Measurements from ENCODE around the gene POMT2.
"Not testable (repeated sequence)": the region's sequence is repeated elsewhere in the genome, so short reads cannot be mapped to it uniquely, and the experiment has no call there.

Gene POMT2

DNA sequence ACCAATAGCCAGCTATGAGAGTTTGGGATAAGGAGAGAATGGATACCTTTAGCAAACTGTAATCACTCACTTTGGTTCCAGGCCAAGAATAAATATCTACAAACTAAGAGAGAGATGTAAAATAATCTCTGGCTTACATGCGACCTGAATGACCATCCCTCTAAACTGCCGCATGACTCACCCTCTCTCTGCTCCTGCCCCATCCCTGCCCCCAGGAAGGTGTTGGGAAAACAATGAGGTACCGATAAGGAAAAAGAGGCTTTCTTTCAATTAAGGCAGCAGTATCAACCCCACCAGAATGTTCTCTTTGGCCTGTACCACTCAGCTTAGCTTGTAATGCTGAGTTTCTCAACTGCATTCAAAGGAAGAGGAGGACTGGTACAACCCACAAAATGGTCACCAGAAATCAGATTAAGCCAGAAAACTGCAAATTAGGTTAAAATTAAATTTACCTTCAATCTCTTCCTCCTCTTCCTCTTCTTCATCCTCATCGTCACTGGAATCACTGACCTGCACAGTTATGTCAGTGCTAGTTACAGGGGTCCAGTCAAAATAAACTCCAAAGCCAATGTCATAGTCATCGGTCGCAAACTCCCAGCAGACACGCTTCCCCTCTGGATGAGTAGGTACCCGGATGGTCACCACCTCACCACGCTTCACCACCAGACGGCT is 22.2 kb upstream of the POMT2 start:
- peaks cover 20% of the 10 kb centered on the region for H3K4me1 ChIP-seq (ENCODE audit: control insufficient read depth, low read depth, low read length)
- H3K27ac ChIP-seq (ENCODE audit: low read length), result no peak overlapping the region
- no peak overlapping the region for H3K4me3 ChIP-seq (ENCODE audit: low read length)
- H3K9ac ChIP-seq (ENCODE audit: low read length), result no peak overlapping the region
- no peaks in the 10 kb centered on the region for H3K9me3 ChIP-seq (ENCODE audit: control insufficient read depth, low read depth, low read length)
- no peaks in the 10 kb centered on the region for H3K27me3 ChIP-seq (ENCODE audit: control insufficient read depth, insufficient read depth, low read length)
- no peaks in the 10 kb centered on the region for H3K36me3 ChIP-seq (ENCODE audit: control insufficient read depth, low read depth, low read length)

DNA sequence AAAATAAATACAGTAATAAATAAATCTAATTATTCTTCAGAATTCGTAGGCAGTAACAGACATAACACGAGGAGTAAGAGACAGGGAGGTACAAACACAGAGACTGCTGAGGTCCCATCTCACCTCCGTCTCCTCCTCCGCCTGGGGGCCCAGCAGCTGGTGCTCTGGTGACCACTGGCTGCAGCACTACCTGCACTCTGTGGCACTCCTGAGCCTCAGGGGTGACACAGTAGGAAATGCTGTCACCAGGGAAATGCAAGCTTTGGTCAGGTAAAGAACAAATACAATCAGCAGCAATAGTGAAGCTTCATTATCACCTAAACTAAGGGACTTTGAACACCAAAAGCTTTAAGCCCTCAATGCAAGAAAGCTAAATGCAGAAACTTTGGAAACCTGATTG is 19.7 kb upstream of the POMT2 start:
- no peak overlapping the region for H3K4me3 ChIP-seq (ENCODE audit: low read length)
- H3K36me3 ChIP-seq (ENCODE audit: control insufficient read depth, low read depth, low read length), result no peaks in the 10 kb centered on the region
- no peaks in the 10 kb centered on the region for H3K27me3 ChIP-seq (ENCODE audit: control insufficient read depth, insufficient read depth, low read length)
- H3K4me1 ChIP-seq (ENCODE audit: control insufficient read depth, low read depth, low read length), result peaks cover 39% of the 10 kb centered on the region
- no peak overlapping the region for H3K27ac ChIP-seq (ENCODE audit: low read length)
- no peaks in the 10 kb centered on the region for H3K9me3 ChIP-seq (ENCODE audit: control insufficient read depth, low read depth, low read length)
- H3K9ac ChIP-seq (ENCODE audit: low read length), result no peak overlapping the region

DNA sequence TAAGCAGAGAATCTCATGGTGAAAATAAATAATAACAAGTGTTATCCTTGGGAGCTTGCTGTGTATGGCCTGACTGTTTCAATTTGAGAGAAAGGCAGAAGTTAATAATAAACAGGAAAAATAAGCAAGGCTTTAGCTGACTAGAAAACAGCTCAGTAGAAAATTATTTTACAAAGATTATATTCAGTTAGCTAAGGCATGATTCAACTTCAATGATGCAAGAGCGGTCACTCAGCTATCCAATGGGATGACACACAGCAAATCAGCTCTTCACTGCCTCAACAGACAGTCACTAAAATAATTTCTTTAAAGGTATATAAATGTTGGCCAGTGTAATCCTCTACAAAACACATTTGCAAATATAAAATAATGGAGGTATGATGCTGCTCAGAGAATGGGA is 18.7 kb upstream of the POMT2 start:
- Histone ChIP-seq H3K9me3 (ENCODE audit: control insufficient read depth, low read depth, low read length) (no peaks in the 10 kb centered on the region), H3K4me3 (ENCODE audit: low read length) (no peak overlapping the region), H3K27me3 (ENCODE audit: control insufficient read depth, insufficient read depth, low read length) (no peaks in the 10 kb centered on the region), H3K4me1 (ENCODE audit: control insufficient read depth, low read depth, low read length) (peaks cover 39% of the 10 kb centered on the region), H3K27ac (ENCODE audit: low read length) (no peak overlapping the region), H3K36me3 (ENCODE audit: control insufficient read depth, low read depth, low read length) (no peaks in the 10 kb centered on the region), H3K9ac (ENCODE audit: low read length) (no peak overlapping the region)

DNA sequence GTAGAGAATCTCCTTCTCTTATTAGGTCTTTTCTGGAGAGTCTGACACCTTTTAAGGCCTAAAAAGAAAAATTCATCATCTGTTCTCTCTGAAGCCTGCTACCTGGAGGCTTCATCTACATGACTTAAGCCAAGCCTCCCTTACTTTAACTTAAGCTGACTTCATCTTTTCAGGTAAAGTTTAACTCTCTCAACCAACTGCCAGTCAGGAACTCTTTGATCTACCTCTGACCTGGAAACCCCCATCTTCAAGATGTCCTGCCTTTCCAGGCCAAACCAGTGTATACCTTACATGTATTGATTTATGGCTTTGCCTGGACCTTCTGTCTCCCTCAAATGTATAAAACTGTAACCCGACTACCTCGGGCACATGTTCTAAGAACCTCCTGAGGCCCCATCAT is 17.6 kb upstream of the POMT2 start:
- Histone ChIP-seq H3K9me3 (ENCODE audit: control insufficient read depth, low read depth, low read length) (no peaks in the 10 kb centered on the region), H3K27me3 (ENCODE audit: control insufficient read depth, insufficient read depth, low read length) (no peaks in the 10 kb centered on the region), H3K4me1 (ENCODE audit: control insufficient read depth, low read depth, low read length) (peaks cover 35% of the 10 kb centered on the region), H3K27ac (ENCODE audit: low read length) (no peak overlapping the region), H3K36me3 (ENCODE audit: control insufficient read depth, low read depth, low read length) (no peaks in the 10 kb centered on the region), H3K4me3 (ENCODE audit: low read length) (no peak overlapping the region), H3K9ac (ENCODE audit: low read length) (no peak overlapping the region)

DNA sequence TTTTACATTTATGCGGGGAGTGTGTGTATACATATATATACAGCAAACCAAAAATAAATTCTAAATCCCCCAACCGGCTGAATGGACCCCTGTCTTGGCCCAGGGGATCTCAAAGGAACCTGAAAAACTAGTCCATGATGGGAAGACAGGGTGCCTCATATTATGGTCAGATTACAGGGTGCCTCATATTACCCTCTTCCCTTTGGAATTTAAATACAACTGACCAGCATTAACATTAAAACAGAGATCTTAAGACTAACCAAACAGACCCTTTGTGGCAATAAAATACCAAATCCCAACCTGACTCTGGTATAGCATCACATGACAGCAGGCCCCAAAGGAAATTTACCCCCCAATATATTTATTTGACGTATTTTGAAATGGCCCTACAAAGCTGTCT is 17.2 kb upstream of the POMT2 start:
- Histone ChIP-seq H3K36me3 (ENCODE audit: control insufficient read depth, low read depth, low read length) (no peaks in the 10 kb centered on the region), H3K4me3 (ENCODE audit: low read length) (no peak overlapping the region), H3K9me3 (ENCODE audit: control insufficient read depth, low read depth, low read length) (no peaks in the 10 kb centered on the region), H3K27ac (ENCODE audit: low read length) (no peak overlapping the region), H3K9ac (ENCODE audit: low read length) (peak overlapping the region; percentile 15), H3K27me3 (ENCODE audit: control insufficient read depth, insufficient read depth, low read length) (no peaks in the 10 kb centered on the region), H3K4me1 (ENCODE audit: control insufficient read depth, low read depth, low read length) (peaks cover 35% of the 10 kb centered on the region)

DNA sequence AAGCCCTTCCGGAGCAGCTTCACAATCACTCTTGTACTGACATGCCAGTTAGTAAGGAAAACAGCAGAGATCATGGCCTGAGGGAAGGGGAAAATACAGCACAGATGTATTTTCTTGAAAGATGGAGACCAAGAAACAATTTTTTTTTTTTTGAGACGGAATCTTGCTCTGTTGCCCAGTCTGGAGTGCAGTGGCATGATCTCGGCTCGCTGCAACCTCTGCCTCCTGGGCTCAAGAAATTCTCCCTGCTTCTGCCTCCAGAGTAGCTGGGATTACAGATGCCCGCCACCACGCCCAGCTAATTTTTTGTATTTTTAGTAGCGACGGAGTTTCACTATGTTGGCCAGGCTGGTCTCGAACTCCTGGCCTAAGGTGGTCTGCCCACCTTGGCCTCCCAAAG is 16.6 kb upstream of the POMT2 start:
- not testable (repeated sequence) for H3K9me3 ChIP-seq (ENCODE audit: control insufficient read depth, low read depth, low read length); H3K9ac ChIP-seq (ENCODE audit: low read length); H3K4me3 ChIP-seq (ENCODE audit: low read length); H3K27me3 ChIP-seq (ENCODE audit: control insufficient read depth, insufficient read depth, low read length); H3K27ac ChIP-seq (ENCODE audit: low read length); H3K36me3 ChIP-seq (ENCODE audit: control insufficient read depth, low read depth, low read length)
- peaks cover 35% of the 10 kb centered on the region for H3K4me1 ChIP-seq (ENCODE audit: control insufficient read depth, low read depth, low read length)

DNA sequence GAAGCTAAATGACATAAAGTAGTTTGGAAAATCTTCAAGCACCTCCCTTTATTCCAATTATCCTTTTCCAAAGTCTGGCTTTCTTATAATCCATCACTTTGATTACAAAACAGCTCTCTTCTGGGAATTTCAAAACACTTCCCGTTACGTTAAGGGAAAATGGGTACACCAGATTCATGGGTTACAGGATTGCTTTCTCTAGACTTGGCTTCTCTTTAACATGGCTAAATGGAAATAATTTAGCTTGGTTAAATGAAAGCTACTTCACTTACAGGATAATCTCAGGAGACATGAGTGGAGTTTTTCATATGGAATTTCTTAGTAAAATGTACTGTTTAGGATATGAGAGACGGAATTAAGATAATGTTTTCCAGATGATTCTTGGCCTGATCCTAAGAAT is 14.9 kb upstream of the POMT2 start:
- no peaks in the 10 kb centered on the region for H3K9me3 ChIP-seq (ENCODE audit: control insufficient read depth, low read depth, low read length)
- peaks cover 35% of the 10 kb centered on the region for H3K4me1 ChIP-seq (ENCODE audit: control insufficient read depth, low read depth, low read length)
- H3K27ac ChIP-seq (ENCODE audit: low read length), result no peak overlapping the region
- no peaks in the 10 kb centered on the region for H3K27me3 ChIP-seq (ENCODE audit: control insufficient read depth, insufficient read depth, low read length)
- H3K9ac ChIP-seq (ENCODE audit: low read length), result no peak overlapping the region
- no peaks in the 10 kb centered on the region for H3K36me3 ChIP-seq (ENCODE audit: control insufficient read depth, low read depth, low read length)
- H3K4me3 ChIP-seq (ENCODE audit: low read length), result no peak overlapping the region

DNA sequence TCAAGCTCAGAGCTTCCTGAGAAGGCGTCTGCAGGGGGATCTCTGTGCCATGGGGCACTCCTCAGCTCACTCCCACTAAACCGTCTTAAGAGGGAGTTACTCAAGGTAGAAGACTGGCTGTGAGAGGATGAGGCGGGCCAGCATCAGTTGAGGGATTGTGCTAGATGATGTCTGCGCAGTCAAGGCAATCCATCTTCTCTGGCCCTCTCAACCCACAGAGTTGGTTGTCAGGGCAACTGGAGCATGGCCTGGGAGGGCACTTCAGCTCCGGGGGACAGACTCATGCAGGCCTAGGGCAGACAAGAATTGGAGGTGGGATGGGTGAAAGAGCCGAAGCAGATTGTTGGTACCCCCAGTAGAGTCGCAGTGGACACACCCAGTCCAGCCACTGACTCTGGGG is 9.2 kb upstream of the POMT2 start:
- H3K4me3 ChIP-seq (ENCODE audit: low read length), result no peak overlapping the region
- no peaks in the 10 kb centered on the region for H3K4me1 ChIP-seq (ENCODE audit: control insufficient read depth, low read depth, low read length)
- H3K27me3 ChIP-seq (ENCODE audit: control insufficient read depth, insufficient read depth, low read length), result no peaks in the 10 kb centered on the region
- no peaks in the 10 kb centered on the region for H3K36me3 ChIP-seq (ENCODE audit: control insufficient read depth, low read depth, low read length)
- H3K27ac ChIP-seq (ENCODE audit: low read length), result no peak overlapping the region
- no peaks in the 10 kb centered on the region for H3K9me3 ChIP-seq (ENCODE audit: control insufficient read depth, low read depth, low read length)
- H3K9ac ChIP-seq (ENCODE audit: low read length), result no peak overlapping the region

DNA sequence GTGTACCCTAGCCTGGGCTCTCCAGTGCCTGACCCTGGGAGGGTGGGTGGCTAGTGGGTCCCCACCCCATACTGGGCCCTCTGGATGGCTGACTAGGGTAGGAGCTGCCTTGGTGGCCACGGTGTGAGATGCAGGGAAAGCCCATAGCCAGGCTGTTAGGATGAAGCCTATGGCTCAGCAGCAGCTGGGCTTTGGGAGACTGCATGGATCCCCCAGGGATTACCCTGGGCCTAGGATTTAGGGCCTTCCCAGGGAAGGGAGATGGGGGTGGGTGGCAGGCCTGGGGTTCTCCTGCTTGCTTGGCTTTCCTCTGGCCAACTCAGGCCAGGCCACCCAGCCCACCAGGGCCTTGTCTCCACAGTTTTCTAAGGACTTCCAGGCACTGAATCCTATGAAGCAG is 6.4 kb upstream of the POMT2 start:
- no peak overlapping the region for H3K4me3 ChIP-seq (ENCODE audit: low read length)
- H3K9ac ChIP-seq (ENCODE audit: low read length), result no peak overlapping the region
- no peaks in the 10 kb centered on the region for H3K36me3 ChIP-seq (ENCODE audit: control insufficient read depth, low read depth, low read length)
- H3K27ac ChIP-seq (ENCODE audit: low read length), result no peak overlapping the region
- no peaks in the 10 kb centered on the region for H3K9me3 ChIP-seq (ENCODE audit: control insufficient read depth, low read depth, low read length)
- H3K27me3 ChIP-seq (ENCODE audit: control insufficient read depth, insufficient read depth, low read length), result no peaks in the 10 kb centered on the region
- peaks cover 8% of the 10 kb centered on the region for H3K4me1 ChIP-seq (ENCODE audit: control insufficient read depth, low read depth, low read length)

DNA sequence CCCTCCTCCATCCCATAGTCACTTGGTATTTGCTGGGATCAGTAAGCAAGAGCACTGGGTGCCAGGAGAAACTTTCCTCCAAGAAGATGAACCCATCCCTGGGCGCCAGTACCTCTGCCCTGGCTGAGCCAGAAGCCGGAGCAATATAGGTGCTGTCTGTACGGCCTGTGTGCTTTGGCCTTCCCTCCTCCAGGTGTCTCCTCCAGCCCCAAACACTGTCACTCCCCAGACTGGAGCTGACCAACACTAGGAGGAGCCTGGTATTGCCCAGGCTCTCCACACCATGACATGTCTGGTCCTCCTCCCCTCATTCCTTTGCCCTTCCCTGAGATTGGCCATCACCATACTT is 5.0 kb upstream of the POMT2 start:
- Histone ChIP-seq H3K4me1 (ENCODE audit: control insufficient read depth, low read depth, low read length) (peaks cover 12% of the 10 kb centered on the region), H3K9me3 (ENCODE audit: control insufficient read depth, low read depth, low read length) (no peaks in the 10 kb centered on the region), H3K4me3 (ENCODE audit: low read length) (no peak overlapping the region), H3K9ac (ENCODE audit: low read length) (no peak overlapping the region), H3K27ac (ENCODE audit: low read length) (no peak overlapping the region), H3K27me3 (ENCODE audit: control insufficient read depth, insufficient read depth, low read length) (no peaks in the 10 kb centered on the region), H3K36me3 (ENCODE audit: control insufficient read depth, low read depth, low read length) (no peaks in the 10 kb centered on the region)

DNA sequence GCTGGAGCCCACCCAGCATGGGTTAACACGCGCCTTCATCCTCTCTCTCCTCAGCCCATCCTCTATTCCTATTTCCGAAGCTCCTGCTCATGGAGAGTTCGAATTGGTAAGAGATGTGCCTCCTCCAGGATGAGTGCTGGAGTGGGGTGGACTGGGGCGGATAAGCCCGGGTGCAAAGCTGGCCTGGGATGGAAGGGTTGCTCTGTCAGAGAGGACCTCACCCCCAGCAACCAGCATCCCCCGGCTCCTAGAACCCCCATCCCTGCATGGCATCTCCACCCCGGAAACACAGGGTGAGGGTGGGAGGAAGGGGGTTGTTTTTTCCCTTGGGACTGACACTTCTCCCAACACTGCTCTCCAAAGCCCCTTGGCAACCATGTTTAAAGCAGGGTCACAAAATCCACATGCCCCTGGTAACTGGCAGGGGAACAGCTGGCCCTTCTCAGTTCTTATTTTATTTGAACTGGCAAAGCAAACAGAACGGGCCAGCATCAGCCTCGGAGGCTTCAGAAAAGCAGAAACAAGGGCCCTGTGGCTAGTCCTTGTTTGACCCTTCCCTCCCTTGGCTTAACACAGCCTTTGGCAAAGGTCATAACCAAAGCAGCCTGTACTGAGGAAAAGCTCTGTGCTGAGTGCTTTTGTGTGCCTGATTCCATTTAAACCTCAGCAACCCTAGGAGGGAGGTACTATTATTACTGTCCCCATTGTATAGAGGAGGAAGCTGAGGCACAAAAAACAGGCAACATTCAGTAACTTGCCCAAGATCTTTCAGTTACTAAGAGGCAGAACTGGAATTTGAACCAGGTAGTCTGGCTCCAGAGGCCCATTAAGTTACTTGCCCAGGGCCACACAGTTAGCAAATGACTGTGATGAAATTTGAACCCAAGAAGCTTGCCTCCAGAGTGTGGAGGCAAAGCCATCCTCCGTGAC is 4.4 kb upstream of the POMT2 start:
- no peak overlapping the region for H3K27ac ChIP-seq (ENCODE audit: low read length)
- H3K4me3 ChIP-seq (ENCODE audit: low read length), result no peak overlapping the region
- H3K36me3 ChIP-seq (ENCODE audit: control insufficient read depth, low read depth, low read length), result no peaks in the 10 kb centered on the region
- peaks cover 12% of the 10 kb centered on the region for H3K4me1 ChIP-seq (ENCODE audit: control insufficient read depth, low read depth, low read length)
- H3K27me3 ChIP-seq (ENCODE audit: control insufficient read depth, insufficient read depth, low read length), result no peaks in the 10 kb centered on the region
- H3K9me3 ChIP-seq (ENCODE audit: control insufficient read depth, low read depth, low read length), result no peaks in the 10 kb centered on the region
- H3K9ac ChIP-seq (ENCODE audit: low read length), result no peak overlapping the region

DNA sequence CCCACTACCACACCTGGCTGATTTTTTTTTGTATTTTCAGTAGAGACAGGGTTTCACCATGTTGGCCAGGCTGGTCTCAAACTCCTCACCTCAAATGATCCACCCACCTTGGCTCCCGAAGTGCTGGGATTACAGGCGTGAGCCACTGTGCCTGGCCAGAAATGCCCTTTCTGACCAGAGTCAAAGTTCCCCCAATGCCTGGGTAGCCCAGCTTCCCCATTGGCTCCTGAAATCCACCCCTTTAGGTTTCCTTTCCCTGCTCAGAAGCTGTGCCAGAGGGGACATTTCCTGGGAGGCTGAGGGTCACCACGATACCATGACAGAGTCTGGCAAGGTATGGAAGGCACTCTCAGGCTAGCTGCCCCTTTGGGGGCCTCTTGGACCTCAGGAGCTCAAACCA is 3.6 kb upstream of the POMT2 start:
- peaks cover 19% of the 10 kb centered on the region for H3K4me1 ChIP-seq (ENCODE audit: control insufficient read depth, low read depth, low read length)
- no peaks in the 10 kb centered on the region for H3K9me3 ChIP-seq (ENCODE audit: control insufficient read depth, low read depth, low read length)
- no peak overlapping the region for H3K9ac ChIP-seq (ENCODE audit: low read length)
- H3K4me3 ChIP-seq (ENCODE audit: low read length), result no peak overlapping the region
- no peaks in the 10 kb centered on the region for H3K27me3 ChIP-seq (ENCODE audit: control insufficient read depth, insufficient read depth, low read length)
- H3K27ac ChIP-seq (ENCODE audit: low read length), result no peak overlapping the region
- H3K36me3 ChIP-seq (ENCODE audit: control insufficient read depth, low read depth, low read length), result no peaks in the 10 kb centered on the region
